CD4-positive, alpha-beta T cell (primary cell): ENCODE measurements around the gene TMEM132C. TPM values are rescaled to one million over a fixed set of nuclear protein-coding genes. Genes with fewer than 3 reads are reported as not detected.

Experiments
- ATAC-seq: fragments of 200-7000 bp; cut with Tn5 transposase; one replicate; pipeline ENCODE4 v1.10.0; 2022; ENCODE audit warnings: mild to moderate bottlenecking; ENCODE audit not compliant: poor library complexity
- CTCF ChIA-PET: fragments of 350-600 bp; sonication (Branson Sonifier 250); formaldehyde crosslinking; loops from one replicate; lab custom pipeline; 2021; ENCODE audit warnings: antibody characterized with exemption, inconsistent platforms; lab: Charles Lee
- POLR2A ChIA-PET: fragments of 350-600 bp; sonication (Branson Sonifier 250); formaldehyde crosslinking; loops from one replicate; lab custom pipeline; 2021; ENCODE audit warnings: antibody characterized with exemption, inconsistent platforms; lab: Charles Lee
- DNase-seq, 14 experiments: peaks; one replicate each; pipeline ENCODE4 v3.0.0-alpha.2; 2013 to 2020; ENCODE audit warnings: mixed read lengths in 2 of 14
- H3K27ac ChIP-seq, 2 donors: one replicate each; pipeline versions ENCODE4 v1.5.1 to v1.7.0; 2013; ENCODE audit warnings: low read length in 2 of 2, low read depth in 1 of 2, mild to moderate bottlenecking in 1 of 2
- H3K27me3 ChIP-seq, 2 experiments: 1 replicate in 1 of 2; 2 replicates in 1 of 2; pipeline versions ENCODE4 v1.6.1 to v1.7.0; 2013; ENCODE audit warnings: low read length in 2 of 2, control low read depth in 1 of 2, mild to moderate bottlenecking in 1 of 2, moderate library complexity in 1 of 2; ENCODE audit not compliant: insufficient read depth in 2 of 2, control insufficient read depth in 1 of 2
- H3K36me3 ChIP-seq: one replicate; pipeline ENCODE4 v1.6.1; 2013; ENCODE audit warnings: low read length, control low read depth; ENCODE audit not compliant: insufficient read depth
- H3K4me1 ChIP-seq: one replicate; pipeline ENCODE4 v1.6.1; 2013; ENCODE audit warnings: low read length, control low read depth; ENCODE audit not compliant: insufficient read depth
- H3K4me3 ChIP-seq: one replicate; pipeline ENCODE4 v1.5.1; 2013; ENCODE audit warnings: mild to moderate bottlenecking, low read length, moderate library complexity
- H3K9me3 ChIP-seq, 2 experiments: 1 replicate in 1 of 2; 2 replicates in 1 of 2; pipeline versions ENCODE4 v1.6.1 to v1.7.0; 2013; ENCODE audit warnings: low read length in 2 of 2, mild to moderate bottlenecking in 2 of 2, control low read depth in 1 of 2, moderate library complexity in 1 of 2; ENCODE audit not compliant: control insufficient read depth in 1 of 2, insufficient read depth in 1 of 2
- H3K27ac Mint-ChIP-seq: one replicate; pipeline ENCODE4 v1.8.0; 2020; ENCODE audit warnings: mixed read lengths
- H3K27me3 Mint-ChIP-seq: one replicate; pipeline ENCODE4 v1.8.0; 2021; ENCODE audit warnings: mixed read lengths
- H3K36me3 Mint-ChIP-seq: one replicate; pipeline ENCODE4 v1.8.0; 2021; ENCODE audit warnings: low read depth, mixed read lengths
- H3K4me1 Mint-ChIP-seq: one replicate; pipeline ENCODE4 v1.8.0; 2021; ENCODE audit warnings: low read depth, mixed read lengths
- H3K4me3 Mint-ChIP-seq: one replicate; pipeline ENCODE4 v1.8.0; 2020; ENCODE audit warnings: mild to moderate bottlenecking, mixed read lengths
- H3K9me3 Mint-ChIP-seq: one replicate; pipeline ENCODE4 v1.8.0; 2020; ENCODE audit warnings: mixed read lengths
- CTCF ChIP-seq: fragments of 200-600 bp; IDR thresholded peaks from one replicate; pipeline ENCODE4 v1.8.0; 2022; ENCODE audit warnings: antibody characterized with exemption, mild to moderate bottlenecking
- intact Hi-C, 2 experiments: fragments of 100-400 bp; cut with DNase I in 1 of 2; cut with micrococcal nuclease in 1 of 2; formaldehyde crosslinking; loops; one replicate each; pipeline versions ENCODE4 v1.15.1 to v1.9.0; 2023 to 2025; cut with DNase I, micrococcal nuclease
- total RNA-seq, 174 experiments: library from RNA in 2 of 174; stranded (reverse) in 2 of 174; gene quantifications; one replicate each; pipeline ENCODE4 v1.2.3 and lab custom pipeline; 2021 to 2026

The TMEM132C gene
- total RNA-seq, 2 experiments from 2014 or later, result not detected

GRCh38 chr12:128587918-128588317 is 320.9 kb downstream of the TMEM132C start:
- no peaks in the 10 kb centered on the region for H3K27me3 ChIP-seq
- DNase-seq (no peak), ATAC-seq (no peak)
- H3K4me1 ChIP-seq, result no peaks in the 10 kb centered on the region
- no peak overlapping the region for H3K4me3 ChIP-seq
- intact Hi-C loops, result no loop called here
- no peaks in the 10 kb centered on the region for H3K36me3 Mint-ChIP-seq
- ChIA-PET POLR2A (no interaction called here), CTCF (no interaction called here)
- H3K27ac Mint-ChIP-seq, result no peak overlapping the region
- H3K4me3 Mint-ChIP-seq, result no peak overlapping the region
- no peaks in the 10 kb centered on the region for H3K36me3 ChIP-seq
- no peak for TF ChIP-seq CTCF
- H3K9me3 ChIP-seq, result peaks cover 0 to 19% of the 10 kb centered on the region in 2 experiments
- H3K4me1 Mint-ChIP-seq, result no peaks in the 10 kb centered on the region
- H3K9me3 Mint-ChIP-seq, result no peaks in the 10 kb centered on the region
- no peak overlapping the region for H3K27ac ChIP-seq
- H3K27me3 Mint-ChIP-seq, result no peaks in the 10 kb centered on the region

DNA sequence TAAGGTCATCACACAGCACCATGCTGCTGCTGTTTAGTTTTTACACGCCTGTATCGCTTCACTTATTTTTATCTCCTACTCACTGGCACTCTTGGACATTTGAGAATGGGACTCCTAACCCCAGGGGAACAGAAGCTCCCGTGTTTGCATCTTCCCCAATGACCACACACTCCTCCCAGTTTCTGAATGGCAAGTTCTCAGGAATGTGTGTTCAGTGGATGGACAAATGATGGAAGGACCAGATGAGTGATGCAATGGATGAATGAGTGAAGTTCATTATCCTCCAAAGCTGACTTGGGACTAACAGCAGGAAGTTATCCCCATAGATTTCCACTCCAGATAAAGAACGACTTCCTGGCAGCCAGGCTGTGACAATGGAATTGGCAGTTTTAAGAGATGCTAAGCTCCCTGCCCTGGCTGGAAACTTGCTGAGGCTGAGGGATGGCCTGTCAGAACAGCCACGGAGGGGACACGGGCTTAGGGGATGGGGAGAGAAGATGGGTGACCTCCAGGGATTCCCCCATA is 325.3 kb downstream of the TMEM132C start:
- intact Hi-C loops, result no loop called here
- no peak overlapping the region for H3K4me3 ChIP-seq
- no peaks in the 10 kb centered on the region for H3K4me1 Mint-ChIP-seq
- CTCF ChIA-PET, result no interaction called here
- no peaks in the 10 kb centered on the region for H3K4me1 ChIP-seq
- ATAC-seq (no peak), DNase-seq (no peak)
- no peaks in the 10 kb centered on the region for H3K36me3 ChIP-seq
- POLR2A ChIA-PET, result no interaction called here
- no peak overlapping the region for H3K27ac ChIP-seq
- no peaks in the 10 kb centered on the region for H3K36me3 Mint-ChIP-seq
- H3K27ac Mint-ChIP-seq, result no peak overlapping the region
- no peaks in the 10 kb centered on the region for H3K9me3 Mint-ChIP-seq
- H3K9me3 ChIP-seq, result peaks cover 0 to 19% of the 10 kb centered on the region in 2 experiments
- H3K4me3 Mint-ChIP-seq, result no peak overlapping the region
- no peak for TF ChIP-seq CTCF
- no peaks in the 10 kb centered on the region for H3K27me3 Mint-ChIP-seq
- H3K27me3 ChIP-seq, result no peaks in the 10 kb centered on the region

- no peak for ATAC-seq
- CTCF ChIA-PET, result no interaction called here
- TF ChIP-seq CTCF, result no peak
These were observed 327.6 kb downstream of the TMEM132C start for GRCh38 chr12:128594521-128594920.

More at GRCh38 chr12:128594521-128594920, 327.6 kb downstream of the TMEM132C start:
- Histone ChIP-seq H3K27ac (no peak overlapping the region), H3K36me3 (no peaks in the 10 kb centered on the region), H3K4me3 (no peak overlapping the region), H3K4me1 (no peaks in the 10 kb centered on the region), H3K9me3 (peaks cover 0 to 18% of the 10 kb centered on the region in 2 experiments), H3K27me3 (no peaks in the 10 kb centered on the region)
- POLR2A ChIA-PET, result no interaction called here
- Mint-ChIP-seq H3K27ac (no peak overlapping the region), H3K4me1 (no peaks in the 10 kb centered on the region), H3K27me3 (no peaks in the 10 kb centered on the region), H3K4me3 (no peak overlapping the region), H3K9me3 (no peaks in the 10 kb centered on the region), H3K36me3 (no peaks in the 10 kb centered on the region)
- DNase-seq, result no peak
- intact Hi-C loops, result no loop called here
